GM12878 (cell line): Measurements from ENCODE around the gene KLHL25.

ENCODE experiments used
- KDM1A ChIP-seq: fragments of 200-600 bp; sonication (generic); IDR thresholded peaks from 2 replicates; pipeline ENCODE4 v1.6.1; 2016; ENCODE audit warnings: borderline replicate concordance
- MEF2B ChIP-seq: fragments of 450-650 bp; IDR thresholded peaks from 2 replicates; pipeline ENCODE4 v1.6.1; 2018; ENCODE audit warnings: mild to moderate bottlenecking, moderate library complexity; ENCODE audit not compliant: partially characterized antibody, poor library complexity, severe bottlenecking

DNA sequence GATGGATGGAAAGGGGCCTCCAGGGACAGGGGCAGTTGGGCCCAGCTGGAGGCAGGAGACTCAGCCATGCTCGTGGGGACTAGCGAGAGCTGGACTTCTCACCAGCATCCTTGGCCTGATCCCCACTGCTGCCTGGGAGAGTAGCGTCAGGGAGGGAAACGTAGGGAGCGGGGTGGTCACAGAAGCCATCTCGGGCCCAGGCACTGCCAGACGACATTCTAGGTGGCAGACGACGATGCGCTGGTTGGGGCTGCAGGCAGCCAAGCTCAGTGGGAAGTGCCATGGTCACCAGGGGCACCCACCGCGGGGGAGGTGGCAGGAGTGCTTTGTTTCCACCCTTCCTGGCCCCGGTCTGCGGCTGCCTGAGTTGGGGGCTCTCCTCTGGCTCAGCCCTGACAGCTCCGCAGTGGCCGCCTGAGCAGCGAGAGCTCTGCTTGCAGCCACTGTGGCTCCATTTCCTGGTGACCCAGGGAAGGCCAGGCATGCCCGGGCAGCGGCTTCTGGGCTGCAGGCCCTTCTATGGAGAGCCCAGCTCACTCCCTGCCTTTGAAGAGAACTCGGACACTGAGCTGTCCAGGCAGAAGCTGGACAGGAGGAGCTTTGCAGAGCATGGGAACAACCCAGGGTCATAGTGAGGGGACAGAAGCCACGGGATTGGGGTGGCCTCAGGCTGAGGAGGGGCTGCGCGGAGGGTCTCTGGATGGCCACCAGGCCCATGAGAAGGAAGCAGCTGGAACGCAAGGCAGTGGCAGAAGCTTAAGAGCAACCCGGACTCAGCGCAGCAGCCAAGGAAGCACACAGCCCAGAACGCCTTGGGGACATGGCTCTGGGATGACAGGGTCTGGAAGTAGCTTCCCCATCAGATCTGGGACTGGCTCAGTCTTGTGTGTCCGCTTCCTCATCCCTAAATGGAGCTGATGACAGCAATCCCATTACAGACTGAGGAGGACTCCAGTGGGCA lies 30.8 kb downstream of the KLHL25 start:
- TF ChIP-seq MEF2B (no peak), KDM1A (no peak)
